Natural killer cell treated with Interleukin-12 subunit alpha and Interleukin-12 subunit beta and Interleukin-15 and Interleukin-18, amount 100 ng/mL, for 72 hours (primary cell): ENCODE data around the gene ITIH5. TPM values are rescaled to one million over a fixed set of nuclear protein-coding genes. Genes with fewer than 3 reads are reported as not detected.
A peak's percentile ranks its signal among the peaks of the same experiment; 100 is the strongest.

Experiments
- ATAC-seq, 2 donors: fragments of 150-1000 bp; cut with Tn5 transposase in 1 of 2; sonication (Bioruptor Pico), chemical (Tn5 transposase) in 1 of 2; 2 replicates each; pipeline ENCODE4 v1.10.0; 2021
- DNase-seq: peaks from one replicate; pipeline ENCODE4 v3.0.0; 2022; ENCODE audit warnings: low spot score
- H3K27ac Mint-ChIP-seq, 2 donors: 1 replicate in 1 of 2; 2 replicates in 1 of 2; pipeline ENCODE4 v1.8.0; 2022; ENCODE audit warnings: mixed read lengths in 2 of 2, mild to moderate bottlenecking in 1 of 2, moderate library complexity in 1 of 2
- H3K27me3 Mint-ChIP-seq, 2 donors: 1 replicate in 1 of 2; 2 replicates in 1 of 2; pipeline ENCODE4 v1.8.0; 2022; ENCODE audit warnings: mixed read lengths in 2 of 2
- H3K36me3 Mint-ChIP-seq: one replicate; pipeline ENCODE4 v1.8.0; 2022; ENCODE audit warnings: mixed read lengths
- H3K4me1 Mint-ChIP-seq, 2 donors: 1 replicate in 1 of 2; 2 replicates in 1 of 2; pipeline ENCODE4 v1.8.0; 2022; ENCODE audit warnings: low read depth in 2 of 2, mixed read lengths in 2 of 2, mild to moderate bottlenecking in 1 of 2
- H3K4me3 Mint-ChIP-seq: one replicate; pipeline ENCODE4 v1.8.0; 2022; ENCODE audit warnings: mixed read lengths
- H3K9me3 Mint-ChIP-seq: 2 replicates; pipeline ENCODE4 v1.8.0; 2022; ENCODE audit warnings: mixed read lengths
- total RNA-seq, 2 donors: library from RNA; stranded (reverse); gene quantifications; one replicate each; pipeline ENCODE4 v1.2.3, GENCODE V29; 2022

Gene ITIH5
- total RNA-seq, 2 donors from 2014 or later: not detected

DNA sequence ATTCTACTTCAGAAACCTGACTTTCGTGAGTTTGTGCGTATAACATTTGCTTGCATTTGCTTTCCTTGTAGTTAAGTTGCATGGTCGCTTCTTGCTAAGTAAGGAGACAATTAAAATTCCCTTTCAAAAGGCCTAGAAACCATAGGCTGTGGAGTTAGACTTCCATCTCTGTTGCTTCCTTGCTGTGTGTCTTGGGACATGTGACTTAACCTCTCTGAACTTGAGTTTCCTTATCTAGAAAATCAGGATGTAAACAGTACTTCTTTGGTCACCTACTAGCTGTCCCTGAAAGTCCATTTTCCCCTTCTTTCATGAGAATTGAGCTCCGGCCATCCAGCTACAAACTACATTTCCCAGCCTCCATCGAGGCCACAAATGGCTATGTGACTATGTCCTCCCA, 89.2 kb downstream of the ITIH5 start:
- Mint-ChIP-seq H3K4me3 (no peak overlapping the region), H3K36me3 (no peaks in the 10 kb centered on the region)

DNA sequence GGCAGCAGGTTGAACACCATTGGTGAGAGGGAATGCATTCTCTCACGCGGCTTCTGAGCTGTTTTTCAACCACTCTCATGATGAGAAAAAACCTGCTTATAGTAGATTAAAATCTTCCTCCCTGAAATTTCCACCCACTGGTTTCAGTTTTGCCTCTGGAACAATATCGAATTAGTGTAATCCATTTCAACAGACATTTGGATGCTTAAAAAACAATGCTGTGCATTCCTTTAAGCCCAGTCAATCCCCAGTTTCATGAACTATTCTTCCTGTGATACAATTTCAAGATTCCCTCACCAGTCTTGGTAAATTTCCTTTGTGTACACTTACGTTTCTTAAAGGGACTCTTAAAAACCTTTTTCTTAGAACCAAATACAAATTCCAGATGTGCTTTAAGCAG, 89.6 kb downstream of the ITIH5 start:
- Mint-ChIP-seq H3K4me3 (no peak overlapping the region), H3K27me3 (peaks cover 0 to 5% of the 10 kb centered on the region in 2 donors), H3K36me3 (no peaks in the 10 kb centered on the region), H3K4me1 (no peaks in the 10 kb centered on the region), H3K27ac (no peak overlapping the region), H3K9me3 (no peaks in the 10 kb centered on the region)
- ATAC-seq: no peak
- DNase-seq: no peak

More for the DNA sequence above, 89.2 kb downstream of the ITIH5 start:
- Mint-ChIP-seq H3K4me1 (no peaks in the 10 kb centered on the region), H3K9me3 (no peaks in the 10 kb centered on the region), H3K27ac (no peak overlapping the region), H3K27me3 (peaks cover 0 to 5% of the 10 kb centered on the region in 2 donors)
- ATAC-seq (no peak), DNase-seq (no peak)

DNA sequence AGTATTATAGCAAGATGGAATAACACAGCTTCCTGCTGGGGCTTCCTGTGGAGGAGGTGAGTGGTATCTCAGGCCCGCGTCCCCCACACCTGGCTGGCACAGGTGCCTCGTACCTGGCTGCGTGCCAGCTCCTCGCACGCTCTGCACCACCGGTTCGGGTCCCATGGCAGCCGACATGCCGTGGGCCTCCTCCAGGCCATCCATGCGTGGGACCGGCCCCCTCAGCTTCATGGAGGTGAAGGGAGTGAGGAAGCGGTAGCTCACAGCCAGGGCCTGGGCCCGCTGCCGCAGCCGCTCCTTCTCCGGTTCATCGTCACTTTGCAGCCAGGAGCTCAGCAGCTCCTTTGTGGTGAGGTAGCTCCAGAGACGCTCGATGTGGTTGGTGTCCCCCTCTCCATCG, 90.4 kb downstream of the ITIH5 start:
- no peaks in the 10 kb centered on the region for H3K9me3 Mint-ChIP-seq
- peaks cover 0 to 5% of the 10 kb centered on the region in 2 donors for H3K27me3 Mint-ChIP-seq
- no peaks in the 10 kb centered on the region for H3K4me1 Mint-ChIP-seq
- no peak overlapping the region for H3K4me3 Mint-ChIP-seq
- no peak overlapping the region for H3K27ac Mint-ChIP-seq
- ATAC-seq: no peak
- no peak for DNase-seq
- H3K36me3 Mint-ChIP-seq: no peaks in the 10 kb centered on the region

DNA sequence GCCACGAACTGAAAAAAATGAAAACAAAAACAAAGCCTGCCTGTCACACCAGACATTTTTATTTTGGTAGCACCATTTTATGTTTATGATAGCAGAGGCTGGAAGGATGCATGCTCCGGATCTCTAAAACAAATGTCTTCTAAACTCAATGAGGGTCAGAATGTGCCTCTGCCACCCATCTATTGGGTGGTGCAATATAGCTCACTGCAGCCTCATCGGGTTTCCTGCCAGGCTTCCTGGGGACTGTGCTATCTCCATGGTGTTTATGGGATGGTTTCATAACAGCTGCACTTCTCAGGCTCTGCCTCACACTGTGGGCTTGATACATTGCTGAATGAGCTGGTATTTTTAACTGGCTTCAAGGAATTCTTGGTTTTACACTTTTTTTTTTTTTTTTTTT, 94.4 kb downstream of the ITIH5 start:
- H3K36me3 Mint-ChIP-seq: no peaks in the 10 kb centered on the region
- no peak for ATAC-seq

DNA sequence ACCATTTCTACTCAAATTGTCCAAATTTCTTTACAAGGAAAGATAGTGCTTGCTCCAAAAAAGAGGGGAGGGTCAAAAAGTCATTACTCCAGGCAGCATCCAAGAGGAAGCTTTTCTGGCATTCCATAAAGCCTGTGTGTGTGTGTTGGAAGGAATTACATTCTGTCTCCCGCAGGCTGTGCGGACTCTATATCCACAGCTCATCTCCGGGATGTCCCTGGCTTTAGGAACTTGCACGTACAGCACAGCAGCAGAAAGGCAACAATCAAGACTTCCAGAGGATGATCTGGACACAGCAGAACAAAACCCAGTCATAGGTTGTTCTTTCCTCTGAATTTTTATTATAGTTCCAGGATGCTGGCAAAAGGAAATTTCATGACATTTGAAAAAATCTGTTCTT, 94.8 kb downstream of the ITIH5 start:
- no peak overlapping the region for H3K4me3 Mint-ChIP-seq
- no peaks in the 10 kb centered on the region for H3K9me3 Mint-ChIP-seq
- H3K27me3 Mint-ChIP-seq: peaks cover 0 to 2% of the 10 kb centered on the region in 2 donors
- H3K36me3 Mint-ChIP-seq: no peaks in the 10 kb centered on the region
- H3K27ac Mint-ChIP-seq: no peak overlapping the region
- ATAC-seq (no peak), DNase-seq (no peak)
- no peaks in the 10 kb centered on the region for H3K4me1 Mint-ChIP-seq

More for the DNA sequence above, 94.4 kb downstream of the ITIH5 start:
- Mint-ChIP-seq H3K27ac (no peak overlapping the region), H3K4me1 (no peaks in the 10 kb centered on the region), H3K27me3 (peaks cover 0 to 2% of the 10 kb centered on the region in 2 donors), H3K9me3 (no peaks in the 10 kb centered on the region), H3K4me3 (no peak overlapping the region)
- DNase-seq: no peak

DNA sequence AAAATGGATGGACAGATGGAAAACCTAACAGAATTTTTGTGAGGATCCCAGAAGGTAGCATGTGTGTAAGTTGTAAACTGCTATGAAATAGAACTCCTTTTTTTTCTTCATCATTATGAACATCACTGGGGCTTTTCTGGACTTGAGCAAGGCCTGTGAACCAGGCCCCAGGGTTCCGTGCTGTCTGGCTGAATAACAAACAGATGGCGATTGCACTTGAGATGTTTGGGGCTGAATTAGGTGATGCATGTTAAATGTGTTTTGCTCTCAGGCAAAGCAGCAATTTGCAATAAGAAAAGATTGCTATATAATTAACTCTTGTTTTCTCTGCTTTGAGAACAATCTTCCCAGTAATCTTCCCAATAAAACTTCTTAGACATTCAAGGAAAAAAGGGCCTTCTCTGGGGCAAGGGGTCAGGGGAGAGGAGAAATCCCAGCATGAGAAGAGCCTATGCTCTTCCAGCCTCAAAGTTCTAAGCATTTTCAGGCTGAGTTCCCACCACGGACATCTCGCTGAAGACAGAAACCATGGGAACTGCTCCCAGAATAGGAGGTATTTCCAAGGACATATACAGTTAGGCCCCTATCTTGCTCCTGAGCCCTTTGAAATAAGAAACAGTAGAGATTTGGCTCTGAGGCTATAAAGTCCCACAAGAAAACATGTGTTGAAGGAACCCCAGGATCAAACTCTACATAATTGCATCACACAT, 98.7 kb downstream of the ITIH5 start:
- Mint-ChIP-seq H3K36me3 (no peaks in the 10 kb centered on the region), H3K4me1 (no peaks in the 10 kb centered on the region), H3K9me3 (no peaks in the 10 kb centered on the region), H3K4me3 (no peak overlapping the region), H3K27ac (no peak overlapping the region), H3K27me3 (no peaks in the 10 kb centered on the region)
- DNase-seq: no peak
- ATAC-seq: no peak

DNA sequence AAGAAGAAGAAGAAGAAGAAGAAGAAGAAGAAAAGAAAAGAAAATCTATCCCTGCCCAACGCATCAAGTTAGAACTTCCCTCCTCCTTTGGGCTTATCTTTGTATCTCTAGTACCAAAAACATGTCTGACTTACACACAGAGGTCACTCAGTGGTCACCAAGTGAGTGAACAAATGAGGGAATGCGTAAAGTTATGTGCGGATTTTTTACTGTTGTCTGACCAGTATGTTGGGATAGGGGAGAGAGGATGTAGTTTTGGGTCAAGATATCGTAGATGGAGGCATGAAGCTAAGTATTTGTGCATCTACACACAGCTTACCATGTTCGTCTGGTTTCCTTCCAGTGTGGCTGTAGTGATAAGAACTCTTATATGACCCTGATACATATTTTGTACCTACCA, 99.9 kb downstream of the ITIH5 start:
- H3K9me3 Mint-ChIP-seq: no peaks in the 10 kb centered on the region
- H3K27ac Mint-ChIP-seq: no peak overlapping the region
- no peaks in the 10 kb centered on the region for H3K27me3 Mint-ChIP-seq
- no peaks in the 10 kb centered on the region for H3K4me1 Mint-ChIP-seq
- ATAC-seq (no peak), DNase-seq (no peak)
- no peaks in the 10 kb centered on the region for H3K36me3 Mint-ChIP-seq
- no peak overlapping the region for H3K4me3 Mint-ChIP-seq

DNA sequence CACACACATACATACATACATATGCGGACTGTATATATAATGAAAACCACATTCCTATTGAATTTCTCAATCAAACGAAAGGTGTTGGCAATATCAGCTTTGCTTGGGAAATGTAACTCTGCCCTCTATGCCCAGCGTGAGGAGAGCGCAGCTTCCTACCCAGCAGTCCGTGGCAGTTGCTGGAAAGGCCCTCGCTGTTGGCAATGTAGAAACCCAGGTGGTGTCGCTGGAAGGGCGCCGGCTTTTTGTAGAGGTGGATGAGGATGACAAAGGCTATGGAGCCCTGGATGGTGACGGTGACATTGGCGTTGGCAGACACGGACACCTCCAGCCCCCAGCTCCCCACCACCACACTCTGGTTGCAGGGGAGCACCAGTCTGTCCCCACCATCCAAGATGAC, 100.9 kb downstream of the ITIH5 start:
- ATAC-seq: peak in 1 of 2 donors; percentile 25
- Mint-ChIP-seq H3K4me3 (no peak overlapping the region), H3K36me3 (no peaks in the 10 kb centered on the region), H3K27ac (no peak overlapping the region), H3K4me1 (no peaks in the 10 kb centered on the region), H3K27me3 (no peaks in the 10 kb centered on the region), H3K9me3 (no peaks in the 10 kb centered on the region)
- DNase-seq: no peak

DNA sequence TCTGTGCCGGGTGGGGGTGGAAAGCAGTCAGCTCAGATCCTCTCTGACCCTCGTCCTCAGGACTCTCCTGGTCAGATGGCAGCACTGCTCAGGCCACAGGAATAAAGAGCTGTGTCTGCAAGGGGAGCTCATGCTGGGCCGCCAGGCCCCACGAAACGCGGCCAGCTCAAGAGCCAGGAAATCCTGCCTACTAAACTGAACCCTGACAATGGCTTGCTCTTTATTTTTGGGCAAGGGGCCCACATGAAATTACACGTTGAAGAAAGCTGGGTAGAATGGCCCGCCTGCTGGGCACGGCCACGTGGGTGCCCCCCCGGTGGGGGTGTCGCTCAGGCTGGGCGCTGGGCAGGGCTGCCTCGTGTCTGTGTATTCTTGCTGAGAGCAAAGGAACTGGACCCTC, 103.0 kb downstream of the ITIH5 start:
- ATAC-seq (no peak), DNase-seq (no peak)
- Mint-ChIP-seq H3K4me3 (no peak overlapping the region), H3K27ac (no peak overlapping the region), H3K9me3 (no peaks in the 10 kb centered on the region), H3K27me3 (peaks cover 2 to 9% of the 10 kb centered on the region in 2 donors), H3K36me3 (no peaks in the 10 kb centered on the region), H3K4me1 (no peaks in the 10 kb centered on the region)

DNA sequence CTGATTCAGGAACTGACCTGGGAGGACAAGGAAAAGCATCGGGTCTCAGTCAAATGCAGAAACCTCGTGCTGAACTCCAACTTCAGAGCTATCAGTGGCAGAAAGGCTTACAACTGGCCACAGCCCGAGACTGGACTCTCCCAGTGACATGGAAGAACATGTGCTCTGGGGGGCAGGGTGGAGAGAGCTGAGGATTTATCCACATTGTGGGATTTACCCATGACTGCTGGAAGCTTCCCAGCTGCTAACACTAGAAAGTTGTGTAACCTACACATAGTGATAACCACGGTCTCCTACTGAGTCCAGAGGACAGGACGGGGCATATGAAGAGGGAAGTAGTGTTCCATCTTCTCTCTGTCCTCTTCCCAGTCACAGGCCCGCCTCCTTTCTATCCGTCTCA, 103.4 kb downstream of the ITIH5 start:
- H3K9me3 Mint-ChIP-seq: no peaks in the 10 kb centered on the region
- no peaks in the 10 kb centered on the region for H3K4me1 Mint-ChIP-seq
- no peak overlapping the region for H3K27ac Mint-ChIP-seq
- H3K4me3 Mint-ChIP-seq: no peak overlapping the region
- no peaks in the 10 kb centered on the region for H3K36me3 Mint-ChIP-seq
- no peak for DNase-seq
- H3K27me3 Mint-ChIP-seq: peaks cover 2 to 9% of the 10 kb centered on the region in 2 donors
- no peak for ATAC-seq

DNA sequence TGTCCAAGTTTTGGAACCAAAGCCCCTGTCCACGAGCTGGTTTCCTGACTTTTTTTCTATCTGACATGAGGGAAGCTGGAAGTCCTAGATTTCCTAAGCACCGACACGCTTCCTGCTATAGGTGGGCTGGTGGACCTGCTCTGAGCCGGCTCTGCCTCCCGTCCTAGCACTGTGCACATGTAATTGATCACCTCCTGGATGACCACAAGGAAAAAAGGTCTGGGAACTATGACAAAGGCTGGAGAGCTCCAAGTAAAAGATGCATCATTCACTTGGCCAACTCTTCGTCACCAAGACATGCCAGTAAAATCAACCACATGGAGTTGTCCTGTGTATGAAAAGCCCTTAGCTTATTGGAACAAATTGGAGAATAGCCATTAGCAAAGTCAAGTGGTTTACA, 104.8 kb downstream of the ITIH5 start:
- Mint-ChIP-seq H3K36me3 (no peaks in the 10 kb centered on the region), H3K4me3 (no peak overlapping the region), H3K4me1 (no peaks in the 10 kb centered on the region), H3K9me3 (no peaks in the 10 kb centered on the region), H3K27me3 (peaks cover 5 to 17% of the 10 kb centered on the region in 2 donors), H3K27ac (no peak overlapping the region)
- ATAC-seq (no peak), DNase-seq (no peak)

DNA sequence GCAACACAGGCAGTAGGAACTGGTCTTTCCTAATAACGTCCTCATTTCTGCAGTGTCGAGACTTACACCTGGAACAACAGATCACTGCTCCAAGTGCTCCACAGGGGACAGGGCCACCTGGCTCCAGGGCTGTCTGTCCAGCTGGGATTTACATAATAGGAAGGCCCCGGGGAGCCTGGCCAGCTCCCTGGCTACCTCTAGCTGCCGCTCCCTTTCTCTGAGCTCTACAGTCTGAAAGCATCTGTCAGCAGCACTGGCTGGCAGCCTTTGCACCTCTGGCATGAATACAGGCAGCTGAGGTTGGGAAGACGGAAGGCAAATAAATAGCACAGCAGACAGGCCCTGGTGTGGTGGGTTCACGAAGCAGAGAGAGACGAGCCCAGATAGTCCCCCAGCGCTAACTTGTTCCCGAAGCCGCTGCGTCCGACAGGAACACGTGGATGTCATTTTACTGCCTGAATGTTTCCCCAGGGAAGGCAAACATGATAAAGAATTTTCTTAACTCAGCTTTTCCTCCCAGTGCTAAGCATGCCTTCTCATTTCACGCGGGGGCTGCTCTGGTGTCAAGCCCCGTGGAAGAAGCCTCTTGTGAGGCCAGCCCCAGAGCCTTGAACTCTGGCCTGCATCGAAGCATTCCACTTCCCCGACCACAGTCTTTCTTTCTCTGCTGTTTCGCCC, 105.4 kb downstream of the ITIH5 start:
- DNase-seq (no peak), ATAC-seq (no peak)
- H3K27me3 Mint-ChIP-seq: peaks cover 9 to 22% of the 10 kb centered on the region in 2 donors
- no peak overlapping the region for H3K27ac Mint-ChIP-seq
- H3K4me1 Mint-ChIP-seq: no peaks in the 10 kb centered on the region
- no peaks in the 10 kb centered on the region for H3K36me3 Mint-ChIP-seq
- H3K4me3 Mint-ChIP-seq: no peak overlapping the region
- no peaks in the 10 kb centered on the region for H3K9me3 Mint-ChIP-seq

DNA sequence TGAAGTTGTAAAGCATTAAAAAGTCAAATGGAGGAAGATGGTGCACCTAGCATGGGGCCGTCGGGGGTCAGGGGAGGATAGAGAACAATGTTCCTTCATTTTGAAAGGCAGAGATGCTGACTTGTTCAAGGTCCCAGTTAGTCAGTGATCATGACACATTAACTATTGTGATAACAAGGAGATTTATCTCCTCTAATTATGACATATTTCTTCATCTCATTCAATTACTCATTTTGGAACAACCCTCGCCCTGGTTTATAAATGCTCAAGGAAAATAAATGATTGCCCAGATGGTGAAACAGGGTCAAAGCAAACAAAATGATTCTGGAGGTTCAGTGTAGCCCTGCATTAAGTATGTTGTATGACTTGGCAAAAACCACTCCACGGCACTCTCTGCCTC, 106.2 kb downstream of the ITIH5 start:
- Mint-ChIP-seq H3K9me3 (no peaks in the 10 kb centered on the region), H3K4me3 (no peak overlapping the region), H3K4me1 (no peaks in the 10 kb centered on the region), H3K27ac (no peak overlapping the region), H3K27me3 (peaks cover 11 to 27% of the 10 kb centered on the region in 2 donors), H3K36me3 (no peaks in the 10 kb centered on the region)
- DNase-seq (no peak), ATAC-seq (no peak)

DNA sequence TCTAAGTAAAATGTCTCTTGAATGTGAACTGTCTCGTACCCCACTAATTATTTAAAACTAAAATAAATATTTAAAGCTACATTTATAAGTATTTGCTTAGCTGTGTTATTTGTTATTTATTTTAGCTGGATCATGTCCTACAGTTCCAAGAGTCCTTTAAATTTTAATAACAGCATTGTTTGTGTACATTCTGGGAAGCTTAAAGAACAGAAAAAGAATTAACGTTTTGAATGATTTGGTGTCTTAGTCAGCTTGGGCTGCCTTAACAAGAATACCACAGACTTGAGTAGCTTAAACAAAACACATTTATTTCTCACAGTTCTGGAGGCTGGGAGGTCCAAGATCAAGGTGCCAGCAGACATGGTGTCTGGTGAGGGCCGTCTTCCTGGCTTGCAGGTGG, 107.4 kb downstream of the ITIH5 start:
- Mint-ChIP-seq H3K27ac (no peak overlapping the region), H3K4me3 (no peak overlapping the region), H3K4me1 (no peaks in the 10 kb centered on the region), H3K27me3 (peaks cover 11 to 27% of the 10 kb centered on the region in 2 donors), H3K9me3 (no peaks in the 10 kb centered on the region), H3K36me3 (no peaks in the 10 kb centered on the region)
- no peak for ATAC-seq
- no peak for DNase-seq
